H9 (cell line): Measurements from ENCODE around the gene MEIS3. TPM values are rescaled to one million over a fixed set of nuclear protein-coding genes. Genes with fewer than 3 reads are reported as not detected.

ENCODE experiments used
- DNase-seq: peaks from one replicate; pipeline ENCODE4 v3.0.0-alpha.2; 2017
- H2AFZ ChIP-seq: one replicate; pipeline ENCODE4 v1.6.1; 2013; ENCODE audit warnings: mild to moderate bottlenecking, low read length, control low read depth, moderate library complexity
- H2AK5ac ChIP-seq: 2 replicates; pipeline ENCODE4 v1.6.1; 2013; ENCODE audit warnings: low read length, control low read depth, mixed read lengths; ENCODE audit not compliant: insufficient read length
- H2BK120ac ChIP-seq: one replicate; pipeline ENCODE4 v1.6.1; 2013; ENCODE audit warnings: low read depth, mild to moderate bottlenecking, low read length, control low read depth, inconsistent platforms; ENCODE audit not compliant: poor library complexity, severe bottlenecking
- H2BK12ac ChIP-seq: 2 replicates; pipeline ENCODE4 v1.6.1; 2013; ENCODE audit warnings: low read length, control low read depth, mixed read lengths, low read depth; ENCODE audit not compliant: insufficient read length
- H2BK15ac ChIP-seq: 2 replicates; pipeline ENCODE4 v1.6.1; 2013; ENCODE audit warnings: low read depth, low read length, control low read depth
- H2BK20ac ChIP-seq: one replicate; pipeline ENCODE4 v1.6.1; 2013; ENCODE audit warnings: low read depth, mild to moderate bottlenecking, low read length, control low read depth, inconsistent platforms; ENCODE audit not compliant: poor library complexity, severe bottlenecking
- H2BK5ac ChIP-seq: 2 replicates; pipeline ENCODE4 v1.6.1; 2013; ENCODE audit warnings: low read length, control low read depth, mixed read lengths; ENCODE audit not compliant: insufficient read length
- H3K14ac ChIP-seq: 2 replicates; pipeline ENCODE4 v1.6.1; 2013; ENCODE audit warnings: low read length, control low read depth; ENCODE audit not compliant: insufficient read depth
- H3K18ac ChIP-seq: 2 replicates; pipeline ENCODE4 v1.6.1; 2013; ENCODE audit warnings: low read depth, mild to moderate bottlenecking, mixed read lengths, low read length, control low read depth; ENCODE audit not compliant: insufficient read length
- H3K23ac ChIP-seq: 2 replicates; pipeline ENCODE4 v1.6.1; 2013; ENCODE audit warnings: low read length, control low read depth, mixed read lengths, low read depth; ENCODE audit not compliant: insufficient read length
- H3K23me2 ChIP-seq: 2 replicates; pipeline ENCODE4 v1.6.1; 2013; ENCODE audit warnings: low read depth, mild to moderate bottlenecking, mixed read lengths, low read length, control low read depth; ENCODE audit not compliant: insufficient read length, poor library complexity, severe bottlenecking
- H3K27ac ChIP-seq: 2 replicates; pipeline ENCODE4 v1.5.1; 2013; ENCODE audit warnings: low read length, control low read depth, mixed read lengths, low read depth; ENCODE audit not compliant: insufficient read length
- H3K27me3 ChIP-seq: 2 replicates; pipeline ENCODE4 v1.6.1; 2013; ENCODE audit warnings: low read length, control low read depth, inconsistent platforms; ENCODE audit not compliant: insufficient read depth
- H3K4ac ChIP-seq: 2 replicates; pipeline ENCODE4 v1.6.1; 2013; ENCODE audit warnings: low read depth, mild to moderate bottlenecking, control low read depth, inconsistent platforms, low read length, moderate library complexity
- H3K4me1 ChIP-seq: 2 replicates; pipeline ENCODE4 v1.6.1; 2013; ENCODE audit warnings: low read length, control low read depth, inconsistent platforms; ENCODE audit not compliant: insufficient read depth
- H3K4me2 ChIP-seq: 2 replicates; pipeline ENCODE4 v1.6.1; 2013; ENCODE audit warnings: low read length, control low read depth, mixed read lengths; ENCODE audit not compliant: insufficient read length, insufficient read depth
- H3K56ac ChIP-seq: 2 replicates; pipeline ENCODE4 v1.6.1; 2013; ENCODE audit warnings: low read depth, mild to moderate bottlenecking, mixed read lengths, low read length, control low read depth; ENCODE audit not compliant: insufficient read length
- H3K79me1 ChIP-seq: 2 replicates; pipeline ENCODE4 v1.6.1; 2013; ENCODE audit warnings: low read depth, mild to moderate bottlenecking, moderate library complexity, low read length, control low read depth, inconsistent platforms; ENCODE audit not compliant: insufficient read depth, poor library complexity, severe bottlenecking
- H3K79me2 ChIP-seq: 2 replicates; pipeline ENCODE4 v1.6.1; 2013; ENCODE audit warnings: low read length, control low read depth, inconsistent platforms; ENCODE audit not compliant: insufficient read depth
- H3K9ac ChIP-seq: 2 replicates; pipeline ENCODE4 v1.6.1; 2013; ENCODE audit warnings: low read length, control low read depth, mixed read lengths; ENCODE audit not compliant: insufficient read length; ENCODE audit errors: extremely low read depth
- H3K9me3 ChIP-seq: one replicate; pipeline ENCODE4 v1.6.1; 2013; ENCODE audit warnings: low read depth, low read length, inconsistent platforms; ENCODE audit not compliant: control insufficient read depth
- H3T11ph ChIP-seq: one replicate; pipeline ENCODE4 v1.6.1; 2013; ENCODE audit warnings: mild to moderate bottlenecking, low read length, control low read depth, inconsistent platforms
- H4K20me1 ChIP-seq: one replicate; pipeline ENCODE4 v1.6.1; 2013; ENCODE audit not compliant: control insufficient read depth, insufficient read length, insufficient read depth
- H4K5ac ChIP-seq: 2 replicates; pipeline ENCODE4 v1.6.1; 2013; ENCODE audit warnings: low read depth, mild to moderate bottlenecking, mixed read lengths, low read length, control low read depth; ENCODE audit not compliant: insufficient read length
- H4K8ac ChIP-seq: replicated peaks from 2 replicates; pipeline ENCODE4 v1.6.1; 2013; ENCODE audit warnings: low read length, control low read depth, mixed read lengths, low read depth; ENCODE audit not compliant: insufficient read length
- H4K91ac ChIP-seq: 2 replicates; pipeline ENCODE4 v1.6.1; 2013; ENCODE audit warnings: low read depth, mild to moderate bottlenecking, moderate library complexity, mixed read lengths, low read length, control low read depth; ENCODE audit not compliant: insufficient read length
- H3K27ac Mint-ChIP-seq, 3 experiments: 2 replicates in 2 of 3; 3 replicates in 1 of 3; pipeline ENCODE4 v1.8.0; 2020 to 2021; ENCODE audit warnings: mixed read lengths in 3 of 3, mild to moderate bottlenecking in 1 of 3, moderate library complexity in 1 of 3
- H3K27me3 Mint-ChIP-seq: 2 replicates; pipeline ENCODE4 v1.8.0; 2021; ENCODE audit warnings: low read depth, mild to moderate bottlenecking, moderate library complexity, mixed read lengths
- H3K36me3 Mint-ChIP-seq, 3 experiments: 2 replicates in 2 of 3; 3 replicates in 1 of 3; pipeline ENCODE4 v1.8.0; 2020 to 2021; ENCODE audit warnings: low read depth in 3 of 3, mixed read lengths in 3 of 3; ENCODE audit not compliant: insufficient read depth in 1 of 3
- H3K4me1 Mint-ChIP-seq, 2 experiments: 2 replicates each; pipeline ENCODE4 v1.8.0; 2020; ENCODE audit warnings: mixed read lengths in 2 of 2
- H3K4me3 Mint-ChIP-seq, 2 experiments: 2 replicates in 1 of 2; 3 replicates in 1 of 2; pipeline ENCODE4 v1.8.0; 2020 to 2021; ENCODE audit warnings: mild to moderate bottlenecking in 2 of 2, mixed read lengths in 2 of 2, moderate library complexity in 1 of 2
- H3K9me3 Mint-ChIP-seq, 2 experiments: 2 replicates in 1 of 2; 3 replicates in 1 of 2; pipeline ENCODE4 v1.8.0; 2020; ENCODE audit warnings: mild to moderate bottlenecking in 2 of 2, mixed read lengths in 2 of 2, moderate library complexity in 1 of 2
- WGBS: extraction: QIAGEN DNeasy Blood & Tissue Kit; methylation state at CpG from one replicate; pipeline ENCODE4 v1.1.7; 2013; ENCODE audit warnings: missing lambda C conversion rate, low lambda C conversion rate, mixed read lengths; ENCODE audit not compliant: insufficient read length; ENCODE audit errors: extremely low coverage; 5-methylcytosine and 5-hydroxymethylcytosine counted together
- total RNA-seq: library from RNA; stranded (reverse); gene quantifications from 2 replicates; pipeline ENCODE4 v1.2.1, GENCODE V29; 2021
- TF ChIP-seq, protein P1 (sequence below): fragments of 200-600 bp; sonication (generic); conservative IDR thresholded peaks from 3 replicates; pipeline ENCODE4 v1.8.0; 2021; ENCODE audit warnings: antibody characterized with exemption, mild to moderate bottlenecking

Gene MEIS3
- total RNA-seq, 1 experiment from 2014 or later = 44.0 TPM

DNA sequence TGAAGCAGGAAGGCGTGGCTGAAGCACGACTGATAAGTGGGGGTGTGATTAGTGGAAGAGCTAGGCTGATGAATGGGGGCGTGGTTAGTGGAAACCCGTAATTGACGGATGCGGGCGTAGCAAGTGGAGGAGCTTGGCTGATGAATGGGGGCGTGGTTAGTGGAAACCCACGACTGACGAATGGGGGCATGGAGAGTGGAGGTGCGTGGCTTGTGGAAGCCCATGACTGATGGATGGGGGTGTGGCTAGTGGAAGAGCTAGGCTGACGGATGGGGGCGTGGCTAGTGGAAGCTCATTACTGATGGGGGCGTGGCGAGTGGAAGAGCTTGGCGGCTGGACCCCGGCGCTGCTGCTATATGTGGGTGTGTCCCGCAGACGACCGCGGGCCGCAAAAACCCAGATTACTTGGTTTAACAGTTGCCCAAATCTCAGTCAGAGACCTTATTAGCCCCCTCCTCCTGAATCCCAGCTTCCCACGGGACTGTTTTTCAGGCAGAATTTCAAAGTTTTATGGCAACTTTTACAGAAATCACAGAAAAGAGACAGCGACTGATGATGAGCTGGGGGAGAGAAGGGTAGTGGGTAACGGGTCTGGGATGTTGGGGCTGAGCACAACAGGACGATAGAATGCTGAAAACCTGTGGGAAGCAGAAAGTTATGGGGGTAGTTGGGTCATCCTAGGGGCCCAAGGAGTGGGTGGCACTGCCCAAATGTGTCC, 9.0 kb upstream of the MEIS3 start:
- TF ChIP-seq, protein P1, sequence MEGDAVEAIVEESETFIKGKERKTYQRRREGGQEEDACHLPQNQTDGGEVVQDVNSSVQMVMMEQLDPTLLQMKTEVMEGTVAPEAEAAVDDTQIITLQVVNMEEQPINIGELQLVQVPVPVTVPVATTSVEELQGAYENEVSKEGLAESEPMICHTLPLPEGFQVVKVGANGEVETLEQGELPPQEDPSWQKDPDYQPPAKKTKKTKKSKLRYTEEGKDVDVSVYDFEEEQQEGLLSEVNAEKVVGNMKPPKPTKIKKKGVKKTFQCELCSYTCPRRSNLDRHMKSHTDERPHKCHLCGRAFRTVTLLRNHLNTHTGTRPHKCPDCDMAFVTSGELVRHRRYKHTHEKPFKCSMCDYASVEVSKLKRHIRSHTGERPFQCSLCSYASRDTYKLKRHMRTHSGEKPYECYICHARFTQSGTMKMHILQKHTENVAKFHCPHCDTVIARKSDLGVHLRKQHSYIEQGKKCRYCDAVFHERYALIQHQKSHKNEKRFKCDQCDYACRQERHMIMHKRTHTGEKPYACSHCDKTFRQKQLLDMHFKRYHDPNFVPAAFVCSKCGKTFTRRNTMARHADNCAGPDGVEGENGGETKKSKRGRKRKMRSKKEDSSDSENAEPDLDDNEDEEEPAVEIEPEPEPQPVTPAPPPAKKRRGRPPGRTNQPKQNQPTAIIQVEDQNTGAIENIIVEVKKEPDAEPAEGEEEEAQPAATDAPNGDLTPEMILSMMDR = no peak
- H3K4me1 Mint-ChIP-seq = peaks cover 8 to 20% of the 10 kb centered on the region in 2 experiments
- peak; percentile 100 for DNase-seq
- Histone ChIP-seq H4K20me1 (no peaks in the 10 kb centered on the region), H3K23ac (no peak overlapping the region), H4K5ac (no peak overlapping the region), H3K79me2 (no peaks in the 10 kb centered on the region), H3T11ph (no peak overlapping the region), H2BK120ac (no peak overlapping the region), H2BK15ac (no peak overlapping the region), H3K9ac (no peak overlapping the region), H3K4me2 (peak overlapping the region; percentile 78), H3K14ac (no peak overlapping the region), H3K4ac (no peak overlapping the region), H2BK5ac (no peak overlapping the region), H2AK5ac (no peak overlapping the region), H3K4me1 (no peaks in the 10 kb centered on the region), H4K91ac (no peak overlapping the region), H3K79me1 (no peaks in the 10 kb centered on the region), H3K18ac (no peak overlapping the region), H2AFZ (no peak overlapping the region), H3K23me2 (peaks cover 22% of the 10 kb centered on the region), H3K27me3 (peaks cover 5% of the 10 kb centered on the region; the same call in 1 of the 2 replicates), H3K56ac (no peak overlapping the region), H2BK12ac (no peak overlapping the region), H2BK20ac (no peak overlapping the region), H3K27ac (no peak overlapping the region), H4K8ac (no peak overlapping the region), H3K9me3 (no peaks in the 10 kb centered on the region)
- no CpG with 5 or more reads among the region's 27 CpGs for WGBS
- peaks cover 46% of the 10 kb centered on the region for H3K27me3 Mint-ChIP-seq
- no peak overlapping the region for H3K4me3 Mint-ChIP-seq
- no peaks in the 10 kb centered on the region for H3K9me3 Mint-ChIP-seq
- no peaks in the 10 kb centered on the region; a peak in 1 of 7 replicates for H3K36me3 Mint-ChIP-seq
- no peak overlapping the region for H3K27ac Mint-ChIP-seq
